WTC11 (cell line): ENCODE measurements around the gene SMARCA5.

Experiments used
- GABPB1 ChIP-seq: sonication (generic); formaldehyde crosslinking; IDR thresholded peaks from 2 replicates; pipeline ENCODE4 v1.8.1; 2023; ENCODE audit warnings: mild to moderate bottlenecking, missing genetic modification reagents
- JUN ChIP-seq: sonication (generic); formaldehyde crosslinking; IDR thresholded peaks from 2 replicates; pipeline ENCODE4 v1.8.0; 2023; ENCODE audit warnings: mild to moderate bottlenecking, missing genetic modification reagents
- SMAD4 ChIP-seq: sonication (generic); formaldehyde crosslinking; IDR thresholded peaks from 2 replicates; pipeline ENCODE4 v1.8.0; 2022; ENCODE audit warnings: mild to moderate bottlenecking, missing genetic modification reagents
- ZNF396 ChIP-seq: fragments of 250-450 bp; sonication (Bioruptor Pico); IDR thresholded peaks from 2 replicates; pipeline ENCODE4 v1.8.0; 2021; ENCODE audit warnings: mild to moderate bottlenecking, moderate library complexity, borderline replicate concordance
- TF ChIP-seq, protein P1 (sequence below): fragments of 200-600 bp; IDR thresholded peaks from 2 replicates; pipeline ENCODE4 v1.8.0; 2022; ENCODE audit warnings: antibody characterized with exemption
- TF ChIP-seq, protein P2 (sequence below): sonication (generic); formaldehyde crosslinking; IDR thresholded peaks from 2 replicates; pipeline ENCODE4 v1.8.1; 2022; ENCODE audit warnings: low read depth, mild to moderate bottlenecking, moderate library complexity, missing genetic modification reagents, borderline replicate concordance
- TF ChIP-seq, protein P3 (sequence below): sonication (generic); formaldehyde crosslinking; IDR thresholded peaks from 2 replicates; pipeline ENCODE4 v1.8.0; 2022; ENCODE audit warnings: mild to moderate bottlenecking, missing genetic modification reagents
- TF ChIP-seq, protein P4 (sequence below): sonication (generic); formaldehyde crosslinking; conservative IDR thresholded peaks from 2 replicates; pipeline ENCODE4 v1.8.1; 2022; ENCODE audit warnings: mild to moderate bottlenecking, missing genetic modification reagents
- TF ChIP-seq, protein P5 (sequence below): sonication (generic); formaldehyde crosslinking; IDR thresholded peaks from 2 replicates; pipeline ENCODE4 v1.8.0; 2022; ENCODE audit warnings: mild to moderate bottlenecking, missing genetic modification reagents
- TF ChIP-seq, protein P6 (sequence below): sonication (generic); formaldehyde crosslinking; conservative IDR thresholded peaks from 2 replicates; pipeline ENCODE4 v1.8.1; 2023; ENCODE audit warnings: mild to moderate bottlenecking, low read depth, missing genetic modification reagents, moderate library complexity

DNA sequence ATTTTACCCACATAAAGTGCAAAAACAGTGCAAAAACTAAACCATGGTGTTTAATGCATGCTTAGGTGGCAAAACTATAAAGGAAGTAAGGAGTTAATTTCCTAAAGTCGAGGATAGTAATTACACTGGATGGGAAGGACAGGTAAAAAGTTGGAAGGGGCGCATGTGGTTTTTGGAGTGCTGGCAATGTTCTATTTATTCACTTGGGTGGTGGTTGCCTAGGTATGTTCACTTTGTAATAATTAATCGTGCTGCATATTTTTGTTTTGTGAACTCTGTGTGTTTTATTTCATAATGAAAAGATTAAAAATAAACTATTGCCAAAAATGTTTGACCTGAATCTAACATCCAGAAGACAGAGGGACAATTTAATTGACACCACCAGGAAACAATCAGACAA lies 32.1 kb upstream of the SMARCA5 start:
- TF ChIP-seq, protein P1, sequence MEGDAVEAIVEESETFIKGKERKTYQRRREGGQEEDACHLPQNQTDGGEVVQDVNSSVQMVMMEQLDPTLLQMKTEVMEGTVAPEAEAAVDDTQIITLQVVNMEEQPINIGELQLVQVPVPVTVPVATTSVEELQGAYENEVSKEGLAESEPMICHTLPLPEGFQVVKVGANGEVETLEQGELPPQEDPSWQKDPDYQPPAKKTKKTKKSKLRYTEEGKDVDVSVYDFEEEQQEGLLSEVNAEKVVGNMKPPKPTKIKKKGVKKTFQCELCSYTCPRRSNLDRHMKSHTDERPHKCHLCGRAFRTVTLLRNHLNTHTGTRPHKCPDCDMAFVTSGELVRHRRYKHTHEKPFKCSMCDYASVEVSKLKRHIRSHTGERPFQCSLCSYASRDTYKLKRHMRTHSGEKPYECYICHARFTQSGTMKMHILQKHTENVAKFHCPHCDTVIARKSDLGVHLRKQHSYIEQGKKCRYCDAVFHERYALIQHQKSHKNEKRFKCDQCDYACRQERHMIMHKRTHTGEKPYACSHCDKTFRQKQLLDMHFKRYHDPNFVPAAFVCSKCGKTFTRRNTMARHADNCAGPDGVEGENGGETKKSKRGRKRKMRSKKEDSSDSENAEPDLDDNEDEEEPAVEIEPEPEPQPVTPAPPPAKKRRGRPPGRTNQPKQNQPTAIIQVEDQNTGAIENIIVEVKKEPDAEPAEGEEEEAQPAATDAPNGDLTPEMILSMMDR, result no peak
- TF ChIP-seq, protein P2, sequence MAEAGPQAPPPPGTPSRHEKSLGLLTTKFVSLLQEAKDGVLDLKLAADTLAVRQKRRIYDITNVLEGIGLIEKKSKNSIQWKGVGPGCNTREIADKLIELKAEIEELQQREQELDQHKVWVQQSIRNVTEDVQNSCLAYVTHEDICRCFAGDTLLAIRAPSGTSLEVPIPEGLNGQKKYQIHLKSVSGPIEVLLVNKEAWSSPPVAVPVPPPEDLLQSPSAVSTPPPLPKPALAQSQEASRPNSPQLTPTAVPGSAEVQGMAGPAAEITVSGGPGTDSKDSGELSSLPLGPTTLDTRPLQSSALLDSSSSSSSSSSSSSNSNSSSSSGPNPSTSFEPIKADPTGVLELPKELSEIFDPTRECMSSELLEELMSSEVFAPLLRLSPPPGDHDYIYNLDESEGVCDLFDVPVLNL (CRISPR knock-in tag), result no peak
- TF ChIP-seq, protein P3, sequence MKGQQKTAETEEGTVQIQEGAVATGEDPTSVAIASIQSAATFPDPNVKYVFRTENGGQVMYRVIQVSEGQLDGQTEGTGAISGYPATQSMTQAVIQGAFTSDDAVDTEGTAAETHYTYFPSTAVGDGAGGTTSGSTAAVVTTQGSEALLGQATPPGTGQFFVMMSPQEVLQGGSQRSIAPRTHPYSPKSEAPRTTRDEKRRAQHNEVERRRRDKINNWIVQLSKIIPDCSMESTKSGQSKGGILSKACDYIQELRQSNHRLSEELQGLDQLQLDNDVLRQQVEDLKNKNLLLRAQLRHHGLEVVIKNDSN, result no peak
- TF ChIP-seq GABPB1 (CRISPR knock-in tag), result no peak
- TF ChIP-seq, protein P4, sequence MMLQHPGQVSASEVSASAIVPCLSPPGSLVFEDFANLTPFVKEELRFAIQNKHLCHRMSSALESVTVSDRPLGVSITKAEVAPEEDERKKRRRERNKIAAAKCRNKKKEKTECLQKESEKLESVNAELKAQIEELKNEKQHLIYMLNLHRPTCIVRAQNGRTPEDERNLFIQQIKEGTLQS (CRISPR knock-in tag), result no peak
- TF ChIP-seq SMAD4 (CRISPR knock-in tag), result no peak
- no peak for TF ChIP-seq JUN (CRISPR knock-in tag)
- TF ChIP-seq, protein P5, sequence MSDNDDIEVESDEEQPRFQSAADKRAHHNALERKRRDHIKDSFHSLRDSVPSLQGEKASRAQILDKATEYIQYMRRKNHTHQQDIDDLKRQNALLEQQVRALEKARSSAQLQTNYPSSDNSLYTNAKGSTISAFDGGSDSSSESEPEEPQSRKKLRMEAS (CRISPR knock-in tag), result no peak
- no peak for TF ChIP-seq ZNF396 (CRISPR knock-in tag)
- TF ChIP-seq, protein P6, sequence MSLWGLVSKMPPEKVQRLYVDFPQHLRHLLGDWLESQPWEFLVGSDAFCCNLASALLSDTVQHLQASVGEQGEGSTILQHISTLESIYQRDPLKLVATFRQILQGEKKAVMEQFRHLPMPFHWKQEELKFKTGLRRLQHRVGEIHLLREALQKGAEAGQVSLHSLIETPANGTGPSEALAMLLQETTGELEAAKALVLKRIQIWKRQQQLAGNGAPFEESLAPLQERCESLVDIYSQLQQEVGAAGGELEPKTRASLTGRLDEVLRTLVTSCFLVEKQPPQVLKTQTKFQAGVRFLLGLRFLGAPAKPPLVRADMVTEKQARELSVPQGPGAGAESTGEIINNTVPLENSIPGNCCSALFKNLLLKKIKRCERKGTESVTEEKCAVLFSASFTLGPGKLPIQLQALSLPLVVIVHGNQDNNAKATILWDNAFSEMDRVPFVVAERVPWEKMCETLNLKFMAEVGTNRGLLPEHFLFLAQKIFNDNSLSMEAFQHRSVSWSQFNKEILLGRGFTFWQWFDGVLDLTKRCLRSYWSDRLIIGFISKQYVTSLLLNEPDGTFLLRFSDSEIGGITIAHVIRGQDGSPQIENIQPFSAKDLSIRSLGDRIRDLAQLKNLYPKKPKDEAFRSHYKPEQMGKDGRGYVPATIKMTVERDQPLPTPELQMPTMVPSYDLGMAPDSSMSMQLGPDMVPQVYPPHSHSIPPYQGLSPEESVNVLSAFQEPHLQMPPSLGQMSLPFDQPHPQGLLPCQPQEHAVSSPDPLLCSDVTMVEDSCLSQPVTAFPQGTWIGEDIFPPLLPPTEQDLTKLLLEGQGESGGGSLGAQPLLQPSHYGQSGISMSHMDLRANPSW, result no peak
